PC-9 (cell line): ENCODE measurements around the gene MXRA8.

Source experiments
- CTCF ChIP-seq: fragments of 200-600 bp; sonication (generic); conservative IDR thresholded peaks from 2 replicates; pipeline ENCODE4 v1.6.1; 2017; ENCODE audit warnings: mixed run types, antibody characterized with exemption, mild to moderate bottlenecking, moderate library complexity
- EZH2 ChIP-seq: fragments of 200-600 bp; sonication (generic); IDR thresholded peaks from 2 replicates; pipeline ENCODE4 v1.8.0; 2017; ENCODE audit warnings: antibody characterized with exemption, low read depth

- TF ChIP-seq EZH2 = no peak
- TF ChIP-seq CTCF = no peak
These were observed 20.6 kb downstream of the MXRA8 start for GRCh38 chr1:1337793-1338147.
